ENCODE data around the gene SETBP1. TPM values are rescaled to one million over a fixed set of nuclear protein-coding genes. Genes with fewer than 3 reads are reported as not detected.

Gene SETBP1
- total RNA-seq, 1 donor from 2014 or later: 25.8 TPM

- Histone ChIP-seq H3K27me3 (ENCODE audit: low read depth) (no peaks in the 10 kb centered on the region), H3K9me3 (no peaks in the 10 kb centered on the region), H3K4me1 (no peaks in the 10 kb centered on the region), H3K27ac (no peak overlapping the region), H3K4me3 (no peak overlapping the region), H3K36me3 (peaks cover 12% of the 10 kb centered on the region)
- intact Hi-C loops (cut with DNase I): no loop called here
- ATAC-seq (no peak), DNase-seq (no peak)
- no peak for TF ChIP-seq CTCF (IDR thresholded peaks at IDR 0.05)
Observed at GRCh38 chr18:44954257-44954656, 273.6 kb downstream of the SETBP1 start.

- no peak for DNase-seq
- ATAC-seq: no peak
- no peak overlapping the region for H3K27ac ChIP-seq
- no peaks in the 10 kb centered on the region for H3K4me1 ChIP-seq
- intact Hi-C loops (cut with DNase I): no loop called here
- H3K36me3 ChIP-seq: peaks cover 8% of the 10 kb centered on the region
- no peak overlapping the region for H3K4me3 ChIP-seq
- H3K9me3 ChIP-seq: no peaks in the 10 kb centered on the region
- H3K27me3 ChIP-seq (ENCODE audit: low read depth): no peaks in the 10 kb centered on the region
- no peak for TF ChIP-seq CTCF (IDR thresholded peaks at IDR 0.05)
Observed at GRCh38 chr18:44955825-44956224, 275.1 kb downstream of the SETBP1 start.

GRCh38 chr18:44957025-44957424, 276.3 kb downstream of the SETBP1 start:
- Histone ChIP-seq H3K4me1 (no peaks in the 10 kb centered on the region), H3K27ac (no peak overlapping the region), H3K9me3 (no peaks in the 10 kb centered on the region), H3K36me3 (no peaks in the 10 kb centered on the region), H3K4me3 (no peak overlapping the region), H3K27me3 (ENCODE audit: low read depth) (no peaks in the 10 kb centered on the region)
- no peak for TF ChIP-seq CTCF (IDR thresholded peaks at IDR 0.05)
- DNase-seq (no peak), ATAC-seq (no peak)
- intact Hi-C loops (cut with DNase I): no loop called here

GRCh38 chr18:44957461-44957860, 276.8 kb downstream of the SETBP1 start:
- no peaks in the 10 kb centered on the region for H3K27me3 ChIP-seq (ENCODE audit: low read depth)
- no peaks in the 10 kb centered on the region for H3K36me3 ChIP-seq
- intact Hi-C loops (cut with DNase I): no loop called here
- no peak overlapping the region for H3K4me3 ChIP-seq
- no peaks in the 10 kb centered on the region for H3K4me1 ChIP-seq
- H3K9me3 ChIP-seq: no peaks in the 10 kb centered on the region
- no peak for TF ChIP-seq CTCF (IDR thresholded peaks at IDR 0.05)
- no peak overlapping the region for H3K27ac ChIP-seq
- DNase-seq: no peak
- no peak for ATAC-seq

- Histone ChIP-seq H3K36me3 (no peaks in the 10 kb centered on the region), H3K27ac (no peak overlapping the region), H3K9me3 (no peaks in the 10 kb centered on the region), H3K27me3 (ENCODE audit: low read depth) (no peaks in the 10 kb centered on the region), H3K4me3 (no peak overlapping the region), H3K4me1 (no peaks in the 10 kb centered on the region)
- intact Hi-C loops (cut with DNase I): no loop called here
- ATAC-seq: no peak
- DNase-seq: no peak
- no peak for TF ChIP-seq CTCF (IDR thresholded peaks at IDR 0.05)
Observed at GRCh38 chr18:44958040-44958439, 277.4 kb downstream of the SETBP1 start.

- H3K9me3 ChIP-seq: no peaks in the 10 kb centered on the region
- H3K27ac ChIP-seq: no peak overlapping the region
- TF ChIP-seq CTCF (IDR thresholded peaks at IDR 0.05): no peak
- intact Hi-C loops (cut with DNase I): no loop called here
- H3K36me3 ChIP-seq: no peaks in the 10 kb centered on the region
- no peaks in the 10 kb centered on the region for H3K27me3 ChIP-seq (ENCODE audit: low read depth)
- ATAC-seq (no peak), DNase-seq (no peak)
- H3K4me1 ChIP-seq: no peaks in the 10 kb centered on the region
- H3K4me3 ChIP-seq: no peak overlapping the region
Observed at GRCh38 chr18:44958455-44958854, 277.8 kb downstream of the SETBP1 start.

Data from lower lobe of right lung (tissue), 2 donors.